Panc1 (cell line): ENCODE results near the gene DNASE1L2.

Experiments
- POLR2AphosphoS5 ChIP-seq: IDR thresholded peaks from 2 replicates; pipeline ENCODE4 v1.6.1; 2012; ENCODE audit warnings: mild to moderate bottlenecking, low read depth, low read length, moderate library complexity
- TF ChIP-seq, protein P1 (sequence below), 2 experiments: IDR thresholded peaks; 2 replicates each; pipeline ENCODE4 v1.6.1; 2011 to 2012; ENCODE audit warnings: low read depth in 2 of 2, control low read depth in 1 of 2, low read length in 1 of 2, mild to moderate bottlenecking in 1 of 2, moderate library complexity in 1 of 2; ENCODE audit not compliant: insufficient read depth in 1 of 2
- TF ChIP-seq, protein P2 (sequence below): fragments of 450-650 bp; IDR thresholded peaks from 2 replicates; pipeline ENCODE4 v1.5.1; 2017; ENCODE audit warnings: mild to moderate bottlenecking

DNA sequence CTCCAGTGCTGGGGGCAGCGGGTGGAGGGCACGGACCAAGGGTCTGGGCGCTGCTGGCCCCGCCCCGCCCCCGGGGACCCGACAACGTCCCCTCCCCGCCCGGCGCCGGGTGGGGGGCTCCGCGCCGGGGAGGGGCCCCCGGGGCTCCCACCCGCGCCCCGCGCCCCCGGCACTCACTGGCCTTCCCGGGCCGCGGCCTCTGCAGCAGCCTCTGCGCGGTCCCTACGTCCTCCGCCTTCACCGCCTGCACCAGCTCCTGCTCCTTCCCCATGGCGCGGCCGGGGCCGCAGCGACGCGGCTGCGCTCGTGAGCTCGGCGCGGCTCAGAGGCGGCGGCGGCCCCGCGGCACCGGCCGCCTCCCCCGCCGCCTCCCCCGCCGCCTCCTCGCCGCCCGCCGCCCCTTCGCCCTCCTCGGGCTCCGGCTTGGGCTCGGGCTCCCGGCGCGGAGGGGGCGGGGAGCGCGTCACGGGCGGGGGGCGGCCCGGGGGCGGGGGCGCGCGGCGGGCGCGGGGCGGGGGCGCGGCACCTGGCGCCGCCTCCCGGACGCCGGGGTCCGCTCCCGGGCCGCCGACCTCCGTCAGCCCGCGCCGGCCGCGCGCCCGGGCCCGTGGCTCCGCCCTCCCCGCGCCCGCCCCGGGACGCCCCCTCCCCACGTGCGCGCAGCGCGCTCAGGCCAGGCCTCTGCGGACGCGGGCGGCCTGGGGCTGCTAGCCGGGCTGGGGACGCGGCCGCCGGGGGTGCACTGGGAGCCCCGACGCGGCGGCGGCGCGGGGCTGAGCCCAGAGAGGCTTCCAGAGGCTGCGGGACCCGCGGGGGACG, 39.9 kb upstream of the DNASE1L2 start, which contains the start of gene CASKIN1:
- TF ChIP-seq, protein P1, sequence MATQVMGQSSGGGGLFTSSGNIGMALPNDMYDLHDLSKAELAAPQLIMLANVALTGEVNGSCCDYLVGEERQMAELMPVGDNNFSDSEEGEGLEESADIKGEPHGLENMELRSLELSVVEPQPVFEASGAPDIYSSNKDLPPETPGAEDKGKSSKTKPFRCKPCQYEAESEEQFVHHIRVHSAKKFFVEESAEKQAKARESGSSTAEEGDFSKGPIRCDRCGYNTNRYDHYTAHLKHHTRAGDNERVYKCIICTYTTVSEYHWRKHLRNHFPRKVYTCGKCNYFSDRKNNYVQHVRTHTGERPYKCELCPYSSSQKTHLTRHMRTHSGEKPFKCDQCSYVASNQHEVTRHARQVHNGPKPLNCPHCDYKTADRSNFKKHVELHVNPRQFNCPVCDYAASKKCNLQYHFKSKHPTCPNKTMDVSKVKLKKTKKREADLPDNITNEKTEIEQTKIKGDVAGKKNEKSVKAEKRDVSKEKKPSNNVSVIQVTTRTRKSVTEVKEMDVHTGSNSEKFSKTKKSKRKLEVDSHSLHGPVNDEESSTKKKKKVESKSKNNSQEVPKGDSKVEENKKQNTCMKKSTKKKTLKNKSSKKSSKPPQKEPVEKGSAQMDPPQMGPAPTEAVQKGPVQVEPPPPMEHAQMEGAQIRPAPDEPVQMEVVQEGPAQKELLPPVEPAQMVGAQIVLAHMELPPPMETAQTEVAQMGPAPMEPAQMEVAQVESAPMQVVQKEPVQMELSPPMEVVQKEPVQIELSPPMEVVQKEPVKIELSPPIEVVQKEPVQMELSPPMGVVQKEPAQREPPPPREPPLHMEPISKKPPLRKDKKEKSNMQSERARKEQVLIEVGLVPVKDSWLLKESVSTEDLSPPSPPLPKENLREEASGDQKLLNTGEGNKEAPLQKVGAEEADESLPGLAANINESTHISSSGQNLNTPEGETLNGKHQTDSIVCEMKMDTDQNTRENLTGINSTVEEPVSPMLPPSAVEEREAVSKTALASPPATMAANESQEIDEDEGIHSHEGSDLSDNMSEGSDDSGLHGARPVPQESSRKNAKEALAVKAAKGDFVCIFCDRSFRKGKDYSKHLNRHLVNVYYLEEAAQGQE (IDR thresholded peaks at IDR 0.05; ENCODE audit: insufficient read depth in 1 of 2, low read depth in 2 of 2, low read length in 1 of 2): no peak
- TF ChIP-seq, protein P2, sequence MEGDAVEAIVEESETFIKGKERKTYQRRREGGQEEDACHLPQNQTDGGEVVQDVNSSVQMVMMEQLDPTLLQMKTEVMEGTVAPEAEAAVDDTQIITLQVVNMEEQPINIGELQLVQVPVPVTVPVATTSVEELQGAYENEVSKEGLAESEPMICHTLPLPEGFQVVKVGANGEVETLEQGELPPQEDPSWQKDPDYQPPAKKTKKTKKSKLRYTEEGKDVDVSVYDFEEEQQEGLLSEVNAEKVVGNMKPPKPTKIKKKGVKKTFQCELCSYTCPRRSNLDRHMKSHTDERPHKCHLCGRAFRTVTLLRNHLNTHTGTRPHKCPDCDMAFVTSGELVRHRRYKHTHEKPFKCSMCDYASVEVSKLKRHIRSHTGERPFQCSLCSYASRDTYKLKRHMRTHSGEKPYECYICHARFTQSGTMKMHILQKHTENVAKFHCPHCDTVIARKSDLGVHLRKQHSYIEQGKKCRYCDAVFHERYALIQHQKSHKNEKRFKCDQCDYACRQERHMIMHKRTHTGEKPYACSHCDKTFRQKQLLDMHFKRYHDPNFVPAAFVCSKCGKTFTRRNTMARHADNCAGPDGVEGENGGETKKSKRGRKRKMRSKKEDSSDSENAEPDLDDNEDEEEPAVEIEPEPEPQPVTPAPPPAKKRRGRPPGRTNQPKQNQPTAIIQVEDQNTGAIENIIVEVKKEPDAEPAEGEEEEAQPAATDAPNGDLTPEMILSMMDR: no peak
- TF ChIP-seq POLR2AphosphoS5: no peak
